SK-N-SH (cell line): ENCODE data around the gene PXK. TPM values are rescaled to one million over a fixed set of nuclear protein-coding genes. Genes with fewer than 3 reads are reported as not detected.

ENCODE experiments used
- CTCF ChIA-PET: fragments of 300-600, 350-600 bp; formaldehyde crosslinking; extraction: SDS; loops from one replicate; lab custom pipeline; 2021; lab: Yijun Ruan, JAX
- POLR2A ChIA-PET: fragments of 350-600 bp; sonication (Branson Sonifier 250); formaldehyde crosslinking; extraction: SDS; loops from one replicate; lab custom pipeline; 2020; ENCODE audit warnings: antibody characterized with exemption, inconsistent platforms; lab: Yijun Ruan, JAX
- DNase-seq: peaks from one replicate; pipeline ENCODE4 v3.0.0; 2012
- H2AFZ ChIP-seq: fragments of 200-600 bp; sonication (generic); 2 replicates; pipeline ENCODE4 v1.8.1; 2016; ENCODE audit warnings: antibody characterized with exemption, mild to moderate bottlenecking, low read depth
- H3F3A ChIP-seq: fragments of 200-600 bp; sonication (generic); replicated peaks from 2 replicates; pipeline ENCODE3; 2016; ENCODE audit warnings: antibody characterized with exemption, mild to moderate bottlenecking; ENCODE audit not compliant: insufficient read depth
- H3K27ac ChIP-seq, 2 experiments: fragments of 200-500 bp in 1 of 2; fragments of 200-600 bp in 1 of 2; sonication (Bioruptor generic) in 1 of 2; sonication (generic), shearing (Covaris generic) in 1 of 2; 2 replicates each; pipeline versions ENCODE4 v1.5.1 to v1.6.1; 2014 to 2016; ENCODE audit warnings: low read depth in 2 of 2, inconsistent platforms in 1 of 2, low read length in 1 of 2, mild to moderate bottlenecking in 1 of 2, mixed read lengths in 1 of 2
- H3K27me3 ChIP-seq: fragments of 200-600 bp; sonication (generic), shearing (Covaris generic); 2 replicates; pipeline ENCODE4 v1.6.1; 2016; ENCODE audit warnings: mixed run types; ENCODE audit not compliant: insufficient read depth
- H3K36me3 ChIP-seq, 2 experiments: fragments of 200-500 bp in 1 of 2; fragments of 200-600 bp in 1 of 2; sonication (Bioruptor generic) in 1 of 2; sonication (generic) in 1 of 2; replicated peaks in 1 of 2; 2 replicates each; pipeline versions ENCODE3 to v1.5.1; 2014 to 2016; ENCODE audit warnings: low read length in 1 of 2, mild to moderate bottlenecking in 1 of 2; ENCODE audit not compliant: insufficient read depth in 2 of 2, control insufficient read depth in 1 of 2
- H3K4me1 ChIP-seq, 2 experiments: fragments of 200-500 bp in 1 of 2; fragments of 200-600 bp in 1 of 2; sonication (Bioruptor generic) in 1 of 2; sonication (generic), shearing (Covaris generic) in 1 of 2; 2 replicates each; pipeline versions ENCODE4 v1.5.1 to v1.6.1; 2014 to 2016; ENCODE audit warnings: low read depth in 1 of 2, low read length in 1 of 2, mixed run types in 1 of 2; ENCODE audit not compliant: insufficient read depth in 2 of 2, control insufficient read depth in 1 of 2
- H3K4me2 ChIP-seq: fragments of 200-600 bp; sonication (generic), shearing (Covaris generic); 2 replicates; pipeline ENCODE4 v1.6.1; 2017; ENCODE audit warnings: mixed run types
- H3K4me3 ChIP-seq, 2 experiments: fragments of 200-500 bp in 1 of 2; fragments of 200-600 bp in 1 of 2; sonication (Bioruptor generic) in 1 of 2; sonication (generic), shearing (Covaris generic) in 1 of 2; 2 replicates each; pipeline versions ENCODE4 v1.5.1 to v1.8.1; 2014 to 2016; ENCODE audit warnings: low read depth in 2 of 2, inconsistent platforms in 1 of 2, low read length in 1 of 2, mild to moderate bottlenecking in 1 of 2, mixed read lengths in 1 of 2, moderate library complexity in 1 of 2
- H3K79me2 ChIP-seq: fragments of 200-600 bp; sonication (generic); 2 replicates; pipeline ENCODE4 v1.8.1; 2017; ENCODE audit warnings: mild to moderate bottlenecking; ENCODE audit not compliant: insufficient read depth
- H3K9ac ChIP-seq: fragments of 200-600 bp; sonication (generic); 2 replicates; pipeline ENCODE4 v1.6.1; 2017; ENCODE audit warnings: mixed run types
- H3K9me2 ChIP-seq: fragments of 200-600 bp; sonication (generic); 2 replicates; pipeline ENCODE4 v1.6.1; 2017; ENCODE audit warnings: mixed run types
- H3K9me3 ChIP-seq: fragments of 200-600 bp; sonication (generic); 2 replicates; pipeline ENCODE4 v1.6.1; 2017; ENCODE audit warnings: mixed run types, mild to moderate bottlenecking, moderate library complexity
- H4K20me1 ChIP-seq: fragments of 200-600 bp; sonication (generic); 2 replicates; pipeline ENCODE4 v1.6.1; 2017; ENCODE audit warnings: mild to moderate bottlenecking, mixed run types; ENCODE audit not compliant: insufficient read depth
- CTCF ChIP-seq: fragments of 200-600 bp; sonication (generic); IDR thresholded peaks from 2 replicates; pipeline ENCODE4 v1.6.1; 2017; ENCODE audit warnings: antibody characterized with exemption, mild to moderate bottlenecking, moderate library complexity
- ELF1 ChIP-seq: IDR thresholded peaks from 2 replicates; pipeline ENCODE4 v1.4.0; 2012
- EZH2phosphoT487 ChIP-seq: fragments of 200-600 bp; sonication (generic); IDR thresholded peaks from 2 replicates; pipeline ENCODE4 v1.6.1; 2017; ENCODE audit warnings: low read depth, mixed run types, mild to moderate bottlenecking, antibody characterized with exemption, moderate library complexity, borderline replicate concordance
- FOSL2 ChIP-seq: IDR thresholded peaks from 2 replicates; pipeline ENCODE4 v1.4.0; 2012; ENCODE audit warnings: low read depth, mild to moderate bottlenecking, moderate library complexity, borderline replicate concordance
- GABPA ChIP-seq: IDR thresholded peaks from 2 replicates; pipeline ENCODE4 v1.4.0; 2012; ENCODE audit warnings: low read depth, mild to moderate bottlenecking
- MEF2A ChIP-seq: IDR thresholded peaks from 2 replicates; pipeline ENCODE4 v1.4.0; 2012; ENCODE audit warnings: low read depth, borderline replicate concordance
- MXI1 ChIP-seq: IDR thresholded peaks from 2 replicates; pipeline ENCODE4 v1.6.1; 2012; ENCODE audit warnings: mild to moderate bottlenecking, low read depth, low read length, improper control_type of control experiment
- NFIC ChIP-seq: IDR thresholded peaks from 2 replicates; pipeline ENCODE4 v1.4.0; 2012; ENCODE audit warnings: borderline replicate concordance
- NRF1 ChIP-seq: IDR thresholded peaks from 2 replicates; pipeline ENCODE4 v1.6.1; 2012; ENCODE audit warnings: low read depth, mild to moderate bottlenecking, low read length
- RAD21 ChIP-seq: IDR thresholded peaks from 2 replicates; pipeline ENCODE4 v1.6.1; 2012; ENCODE audit warnings: mild to moderate bottlenecking, low read length
- RCOR1 ChIP-seq: fragments of 150-350 bp; IDR thresholded peaks from 2 replicates; pipeline ENCODE4 v1.6.1; 2017; ENCODE audit warnings: antibody characterized with exemption, low read length
- RFX5 ChIP-seq: IDR thresholded peaks from 2 replicates; pipeline ENCODE4 v1.6.1; 2012; ENCODE audit warnings: mild to moderate bottlenecking, improper control_type of control experiment, low read length
- RXRA ChIP-seq: IDR thresholded peaks from 2 replicates; pipeline ENCODE4 v1.4.0; 2012; ENCODE audit warnings: low read depth, mild to moderate bottlenecking, borderline replicate concordance
- SMC3 ChIP-seq: IDR thresholded peaks from 2 replicates; pipeline ENCODE4 v1.6.1; 2012; ENCODE audit warnings: low read depth, low read length, improper control_type of control experiment
- TAF1 ChIP-seq: IDR thresholded peaks from 2 replicates; pipeline ENCODE4 v1.6.1; 2012; ENCODE audit warnings: low read depth, mild to moderate bottlenecking, low read length, moderate library complexity, borderline replicate concordance
- TCF12 ChIP-seq: IDR thresholded peaks from 2 replicates; pipeline ENCODE4 v1.4.0; 2012
- TEAD4 ChIP-seq: IDR thresholded peaks from 2 replicates; pipeline ENCODE4 v1.4.0; 2012; ENCODE audit warnings: mild to moderate bottlenecking, borderline replicate concordance; ENCODE audit not compliant: insufficient read depth
- USF1 ChIP-seq: IDR thresholded peaks from 2 replicates; pipeline ENCODE4 v1.4.0; 2012; ENCODE audit warnings: low read depth, borderline replicate concordance
- WGBS: methylation state at CpG from one replicate; pipeline ENCODE4 v1.1.6; 2017; ENCODE audit warnings: low lambda C conversion rate; 5-methylcytosine and 5-hydroxymethylcytosine counted together
- polyA plus RNA-seq, 3 experiments: library from polyadenylated mRNA; depleted of rRNA; stranded (reverse); fragments of >200 nt; gene quantifications; 2 replicates each; pipeline ENCODE4 v1.2.3, GENCODE V29; 2012
- TF ChIP-seq, protein P1 (sequence below): fragments of 150-350 bp; IDR thresholded peaks from 2 replicates; pipeline ENCODE4 v1.6.1; 2016; ENCODE audit warnings: mild to moderate bottlenecking, low read depth, low read length

Gene PXK
- polyA plus RNA-seq, 1 of the 3 experiments (the other 2 are of a cell fraction): 8.4 TPM

DNA sequence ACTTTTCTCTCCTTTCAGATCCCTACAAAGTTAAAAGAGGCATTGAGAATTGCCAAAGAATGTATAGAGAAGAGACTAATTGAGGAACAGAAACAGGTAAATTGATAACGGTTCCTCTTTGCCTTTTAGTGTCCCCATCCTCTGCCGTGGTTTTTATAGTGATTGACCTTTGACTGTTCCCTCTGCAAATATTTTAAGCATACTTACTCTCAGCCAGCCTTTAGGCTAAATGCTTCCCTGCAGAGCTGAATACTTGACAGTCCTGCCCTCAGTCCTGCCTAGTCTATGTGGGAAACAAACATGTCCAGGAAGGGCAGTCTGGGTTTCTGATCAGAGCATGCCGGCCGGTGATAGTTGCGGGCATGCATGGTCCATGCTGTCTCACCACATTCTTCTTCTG, 76.2 kb downstream of the PXK start:
- no peaks in the 10 kb centered on the region for H3K9me3 ChIP-seq
- no peaks in the 10 kb centered on the region for H3K9me2 ChIP-seq
- no peak overlapping the region for H3K4me3 ChIP-seq
- ChIA-PET POLR2A (no interaction called here), CTCF (interaction anchor here (0.8 kb wide), 1 partner anchor 88 kb away, joined by 3 read pairs; no protein-coding TSS in a partner anchor)
- no peak overlapping the region for H3K4me2 ChIP-seq
- no peaks in the 10 kb centered on the region for H3K4me1 ChIP-seq
- no peak for DNase-seq
- TF ChIP-seq NRF1: no peak
- TF ChIP-seq USF1: no peak
- no peak for TF ChIP-seq MXI1
- H3F3A ChIP-seq: no peaks in the 10 kb centered on the region
- WGBS: 90% methylated on average over 5 of the region's 5 CpGs
- no peaks in the 10 kb centered on the region for H3K79me2 ChIP-seq
- peaks cover 0 to 13% of the 10 kb centered on the region in 2 experiments for H3K36me3 ChIP-seq
- no peaks in the 10 kb centered on the region for H3K27me3 ChIP-seq
- no peak overlapping the region for H3K27ac ChIP-seq
- no peak overlapping the region for H2AFZ ChIP-seq
- H4K20me1 ChIP-seq: no peaks in the 10 kb centered on the region
- H3K9ac ChIP-seq: no peak overlapping the region

DNA sequence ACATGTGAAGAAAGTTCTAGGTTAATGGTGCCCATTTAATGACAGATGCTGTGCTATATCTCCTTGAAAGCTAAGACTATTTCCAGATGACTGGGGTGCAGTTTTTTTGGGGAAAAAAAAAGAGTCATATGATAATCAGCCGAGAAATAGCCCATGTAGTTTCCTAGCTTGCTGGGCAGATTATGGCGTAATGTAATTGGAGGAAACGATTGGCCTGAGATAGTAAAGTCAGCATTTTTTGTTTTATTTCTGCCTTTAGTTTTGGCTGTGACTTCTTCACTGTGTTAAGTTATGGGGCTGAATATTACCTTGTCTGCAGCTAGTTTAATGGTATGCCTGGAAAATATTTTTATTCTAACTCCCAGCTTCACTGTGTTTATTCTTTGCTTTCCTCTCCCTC, 77.0 kb downstream of the PXK start:
- 96% methylated on average over 3 of the region's 3 CpGs for WGBS
- no peak for TF ChIP-seq NRF1
- TF ChIP-seq TCF12: no peak
- TF ChIP-seq TAF1: no peak
- no peak for TF ChIP-seq ELF1
- TF ChIP-seq MXI1: no peak
- TF ChIP-seq RAD21: no peak
- no peak for TF ChIP-seq RFX5
- TF ChIP-seq SMC3: no peak
- TF ChIP-seq RCOR1: no peak
- TF ChIP-seq CTCF: no peak
- no peak for TF ChIP-seq MEF2A
- no peak for TF ChIP-seq TEAD4
- no peak for TF ChIP-seq RXRA
- TF ChIP-seq, protein P1, sequence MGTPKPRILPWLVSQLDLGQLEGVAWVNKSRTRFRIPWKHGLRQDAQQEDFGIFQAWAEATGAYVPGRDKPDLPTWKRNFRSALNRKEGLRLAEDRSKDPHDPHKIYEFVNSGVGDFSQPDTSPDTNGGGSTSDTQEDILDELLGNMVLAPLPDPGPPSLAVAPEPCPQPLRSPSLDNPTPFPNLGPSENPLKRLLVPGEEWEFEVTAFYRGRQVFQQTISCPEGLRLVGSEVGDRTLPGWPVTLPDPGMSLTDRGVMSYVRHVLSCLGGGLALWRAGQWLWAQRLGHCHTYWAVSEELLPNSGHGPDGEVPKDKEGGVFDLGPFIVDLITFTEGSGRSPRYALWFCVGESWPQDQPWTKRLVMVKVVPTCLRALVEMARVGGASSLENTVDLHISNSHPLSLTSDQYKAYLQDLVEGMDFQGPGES: no peak
- no peak for TF ChIP-seq GABPA
- TF ChIP-seq NFIC: no peak
- no peak for TF ChIP-seq EZH2phosphoT487
- TF ChIP-seq FOSL2: no peak
- no peak overlapping the region for H3K27ac ChIP-seq
- no peaks in the 10 kb centered on the region for H3F3A ChIP-seq
- no peak overlapping the region; a peak in 1 of 4 replicates for H3K4me3 ChIP-seq
- no peaks in the 10 kb centered on the region for H3K79me2 ChIP-seq
- H3K4me1 ChIP-seq: no peaks in the 10 kb centered on the region; a peak in 1 of 4 replicates
- H3K9me3 ChIP-seq: no peaks in the 10 kb centered on the region
- CTCF ChIA-PET: interaction anchor here (0.8 kb wide), 2 partner anchors 89 to 103 kb away, joined by 3 read pairs; partner anchors contain the start of genes HTD2 and RPP14
- no peak overlapping the region for H2AFZ ChIP-seq
- no peak overlapping the region for H3K9ac ChIP-seq
- POLR2A ChIA-PET: no interaction called here
- H3K27me3 ChIP-seq: no peaks in the 10 kb centered on the region
- H3K9me2 ChIP-seq: no peaks in the 10 kb centered on the region
- H3K4me2 ChIP-seq: no peak overlapping the region
- DNase-seq: no peak
- H3K36me3 ChIP-seq: peaks cover 0 to 13% of the 10 kb centered on the region in 2 experiments
- H4K20me1 ChIP-seq: no peaks in the 10 kb centered on the region
